Panc1 (cell line): ENCODE data around the gene HOXB5. TPM values are rescaled to one million over a fixed set of nuclear protein-coding genes. Genes with fewer than 3 reads are reported as not detected.

Experiments
- ATAC-seq: fragments of 200-7000 bp; cut with Tn5 transposase; 2 replicates; pipeline ENCODE4 v1.9.1; 2020; ENCODE audit warnings: mild to moderate bottlenecking, moderate library complexity
- BruUV-seq: library from RNA; stranded (reverse); fragments of 400-500 nt; replicated peaks from 2 replicates; lab custom pipeline; 2021; lab: Mats Ljungman, UMichigan
- CTCF ChIA-PET: fragments of 300-600 bp; sonication (Branson Sonifier 250); formaldehyde crosslinking; loops from one replicate; lab custom pipeline; 2022; ENCODE audit warnings: antibody characterized with exemption; lab: Charles Lee
- POLR2A ChIA-PET: fragments of 300-600 bp; sonication (Branson Sonifier 250); formaldehyde crosslinking; loops from one replicate; lab custom pipeline; 2022; ENCODE audit warnings: antibody characterized with exemption; lab: Charles Lee
- DNase-seq: peaks from one replicate; pipeline ENCODE4 v3.0.0-alpha.2; 2010; ENCODE audit warnings: low read depth, low spot score
- H3K27ac ChIP-seq: 2 replicates; pipeline ENCODE4 v1.5.1; 2011; ENCODE audit warnings: mild to moderate bottlenecking, low read length, inconsistent platforms
- H3K27me3 ChIP-seq: fragments of 200-500 bp; sonication (Bioruptor generic); 2 replicates; pipeline ENCODE4 v1.6.0; 2014; ENCODE audit warnings: low read length, inconsistent platforms; ENCODE audit not compliant: control insufficient read depth, insufficient read depth
- H3K36me3 ChIP-seq: fragments of 200-500 bp; sonication (Bioruptor generic); 2 replicates; pipeline ENCODE4 v1.5.1; 2014; ENCODE audit warnings: inconsistent platforms, mild to moderate bottlenecking, low read length, moderate library complexity; ENCODE audit not compliant: control insufficient read depth, insufficient read depth
- H3K4me1 ChIP-seq: 2 replicates; pipeline ENCODE4 v1.5.1; 2011; ENCODE audit warnings: inconsistent platforms, mild to moderate bottlenecking, low read length, moderate library complexity; ENCODE audit not compliant: control insufficient read depth, insufficient read depth
- H3K4me3 ChIP-seq, 2 experiments: 2 replicates each; pipeline ENCODE4 v1.5.1; 2011 to 2012; ENCODE audit warnings: low read depth in 2 of 2, low read length in 2 of 2, mild to moderate bottlenecking in 2 of 2, inconsistent platforms in 1 of 2, moderate library complexity in 1 of 2
- H3K9me3 ChIP-seq: fragments of 200-500 bp; sonication (Bioruptor generic); 2 replicates; pipeline ENCODE4 v1.5.1; 2014; ENCODE audit warnings: low read depth, mild to moderate bottlenecking, inconsistent platforms, low read length, moderate library complexity; ENCODE audit not compliant: control insufficient read depth, insufficient read depth
- CTCF ChIP-seq: fragments of 450-650 bp; IDR thresholded peaks from 2 replicates; pipeline ENCODE4 v1.5.1; 2017; ENCODE audit warnings: mild to moderate bottlenecking
- POLR2AphosphoS5 ChIP-seq: IDR thresholded peaks from 2 replicates; pipeline ENCODE4 v1.6.1; 2012; ENCODE audit warnings: mild to moderate bottlenecking, low read depth, low read length, moderate library complexity
- REST ChIP-seq, 2 experiments: IDR thresholded peaks; 2 replicates each; pipeline ENCODE4 v1.6.1; 2011 to 2012; ENCODE audit warnings: low read depth in 2 of 2, control low read depth in 1 of 2, low read length in 1 of 2, mild to moderate bottlenecking in 1 of 2, moderate library complexity in 1 of 2; ENCODE audit not compliant: insufficient read depth in 1 of 2
- SIN3A ChIP-seq: IDR thresholded peaks from 2 replicates; pipeline ENCODE4 v1.6.1; 2012; ENCODE audit warnings: low read depth, mild to moderate bottlenecking, low read length, moderate library complexity, borderline replicate concordance; ENCODE audit not compliant: insufficient read depth
- TCF7L2 ChIP-seq: IDR thresholded peaks from 2 replicates; pipeline ENCODE4 v1.6.1; 2011; ENCODE audit warnings: mild to moderate bottlenecking, low read depth, low read length, inconsistent platforms
- in situ Hi-C: cut with HindIII; loops from 2 replicates; pipeline ENCODE4 v1.10.0; 2016; ENCODE audit warnings: low sequenced_read_pairs, low pct_unique_long_range_greater_than_20kb
- intact Hi-C: fragments of 100-400 bp; cut with micrococcal nuclease; formaldehyde crosslinking; loops from one replicate; pipeline ENCODE4 v1.10.0; 2022; ENCODE audit not compliant: unreplicated experiment
- total RNA-seq: library from RNA; stranded (reverse); gene quantifications from one replicate; pipeline ENCODE4 v1.2.1, GENCODE V29; 2021; ENCODE audit not compliant: unreplicated experiment

HOXB5 gene
- total RNA-seq, 1 experiment from 2014 or later = 67.2 TPM

GRCh38 chr17:48568499-48569239, 24.9 kb downstream of the HOXB5 start:
- ChIA-PET CTCF (interaction anchor here (0.6 to 0.8 kb wide), 2 partner anchors 217 to 350 kb away, joined by 3 read pairs; no protein-coding TSS in a partner anchor), POLR2A (interaction anchor here (0.6 to 1.6 kb wide), 4 partner anchors 11 to 27 kb away, joined by 4 to 8 read pairs (median 6); no protein-coding TSS in a partner anchor)
- Histone ChIP-seq H3K36me3 (peaks cover 10% of the 10 kb centered on the region; the same call in 1 of the 2 replicates), H3K27ac (peak overlapping the region; percentile 97), H3K4me3 (peak overlapping the region; percentile 16 to 99), H3K27me3 (no peaks in the 10 kb centered on the region), H3K9me3 (no peaks in the 10 kb centered on the region), H3K4me1 (peaks cover 95% of the 10 kb centered on the region)
- ATAC-seq (no peak), DNase-seq (no peak)
- in situ Hi-C loops = no loop called here
- intact Hi-C loops = no loop called here
- TF ChIP-seq POLR2AphosphoS5 (peak; percentile 58; the same call in 1 of the 2 replicates), REST (IDR thresholded peaks at IDR 0.05; ENCODE audit: insufficient read depth in 1 of 2, low read depth in 2 of 2, low read length in 1 of 2) (no peak)
- no TSS peak for BruUV-seq

- H3K9me3 ChIP-seq = no peaks in the 10 kb centered on the region
- no peaks in the 10 kb centered on the region for H3K27me3 ChIP-seq
- DNase-seq (no peak), ATAC-seq (no peak)
- BruUV-seq = TSS peak; percentile 6
- ChIA-PET POLR2A (interaction anchor here (0.6 to 1.1 kb wide), 3 partner anchors 15 to 27 kb away, joined by 3 to 8 read pairs (median 4); no protein-coding TSS in a partner anchor), CTCF (interaction anchor here (0.6 kb wide), 1 partner anchor 349 kb away, joined by 3 read pairs; no protein-coding TSS in a partner anchor)
- TF ChIP-seq SIN3A = no peak
- no peak for TF ChIP-seq REST (IDR thresholded peaks at IDR 0.05; ENCODE audit: insufficient read depth in 1 of 2, low read depth in 2 of 2, low read length in 1 of 2)
- TF ChIP-seq CTCF = no peak
- no peak; the same call in 1 of the 2 replicates for TF ChIP-seq POLR2AphosphoS5
- TF ChIP-seq TCF7L2 = no peak
- in situ Hi-C loops = no loop called here
- intact Hi-C loops = no loop called here
- peaks cover 95% of the 10 kb centered on the region for H3K4me1 ChIP-seq
- peak overlapping the region; percentile 97 for H3K27ac ChIP-seq
- H3K36me3 ChIP-seq = peaks cover 7% of the 10 kb centered on the region; the same call in 1 of the 2 replicates
- peak overlapping the region; percentile 16 to 99; a peak in 3 of 4 replicates for H3K4me3 ChIP-seq
Observed at GRCh38 chr17:48567646-48568354, 25.8 kb downstream of the HOXB5 start.
